ENCODE results near the gene MPHOSPH8.

Gene MPHOSPH8

GRCh38 chr13:19680751-19681150, 47.3 kb downstream of the MPHOSPH8 start:
- no peak overlapping the region for H3K4me3 ChIP-seq (ENCODE audit: low read length)
- no peak for DNase-seq

GRCh38 chr13:19681517-19681916, 48.1 kb downstream of the MPHOSPH8 start:
- H3K4me2 ChIP-seq (ENCODE audit: low read depth, low read length), result no peak overlapping the region

More at GRCh38 chr13:19680751-19681150, 47.3 kb downstream of the MPHOSPH8 start:
- Histone ChIP-seq H3K9me3 (replicated peaks; ENCODE audit: insufficient read depth, low read length) (no peaks in the 10 kb centered on the region), H3K79me2 (ENCODE audit: low read length) (no peaks in the 10 kb centered on the region), H3K4me2 (ENCODE audit: low read depth, low read length) (no peak overlapping the region), H4K20me1 (ENCODE audit: insufficient read depth, low read length) (no peaks in the 10 kb centered on the region), H3F3A (ENCODE audit: insufficient read depth, low read length) (peaks cover 5% of the 10 kb centered on the region; the same call in 1 of the 2 replicates), H3K9ac (ENCODE audit: low read length) (no peak overlapping the region), H3K9me2 (replicated peaks; ENCODE audit: insufficient read depth, low read length) (no peaks in the 10 kb centered on the region), H2AFZ (ENCODE audit: low read length) (no peak overlapping the region), H3K27ac (ENCODE audit: low read length) (no peak overlapping the region), H3K27me3 (replicated peaks; ENCODE audit: insufficient read depth, low read length) (no peaks in the 10 kb centered on the region), H3K36me3 (replicated peaks; ENCODE audit: insufficient read depth, low read length) (no peaks in the 10 kb centered on the region), H3K4me1 (ENCODE audit: low read length) (peaks cover 2% of the 10 kb centered on the region; the same call in 1 of the 2 replicates)
- TF ChIP-seq EZH2phosphoT487 (IDR thresholded peaks at IDR 0.05; ENCODE audit: low read length), result no peak
- no peak for TF ChIP-seq CTCF (IDR thresholded peaks at IDR 0.05; ENCODE audit: low read length)
- no peak for TF ChIP-seq EZH2 (optimal IDR thresholded peaks at IDR 0.05; ENCODE audit: low read depth, low read length)

GRCh38 chr13:19685034-19685433, 51.6 kb downstream of the MPHOSPH8 start:
- H3K27ac ChIP-seq (ENCODE audit: low read length), result no peak overlapping the region
- no peak for DNase-seq
- H3K4me2 ChIP-seq (ENCODE audit: low read depth, low read length), result no peak overlapping the region

More at GRCh38 chr13:19681517-19681916, 48.1 kb downstream of the MPHOSPH8 start:
- no peaks in the 10 kb centered on the region for H4K20me1 ChIP-seq (ENCODE audit: insufficient read depth, low read length)
- H3K36me3 ChIP-seq (replicated peaks; ENCODE audit: insufficient read depth, low read length), result no peaks in the 10 kb centered on the region
- peaks cover 5% of the 10 kb centered on the region; the same call in 1 of the 2 replicates for H3F3A ChIP-seq (ENCODE audit: insufficient read depth, low read length)
- H2AFZ ChIP-seq (ENCODE audit: low read length), result no peak overlapping the region
- no peaks in the 10 kb centered on the region for H3K9me2 ChIP-seq (replicated peaks; ENCODE audit: insufficient read depth, low read length)
- peak overlapping the region; percentile 10; the same call in 1 of the 2 replicates for H3K27ac ChIP-seq (ENCODE audit: low read length)
- H3K4me1 ChIP-seq (ENCODE audit: low read length), result peaks cover 2% of the 10 kb centered on the region; the same call in 1 of the 2 replicates
- no peak overlapping the region for H3K9ac ChIP-seq (ENCODE audit: low read length)
- H3K9me3 ChIP-seq (replicated peaks; ENCODE audit: insufficient read depth, low read length), result no peaks in the 10 kb centered on the region
- TF ChIP-seq EZH2 (optimal IDR thresholded peaks at IDR 0.05; ENCODE audit: low read depth, low read length) (no peak), CTCF (IDR thresholded peaks at IDR 0.05; ENCODE audit: low read length) (no peak), EZH2phosphoT487 (IDR thresholded peaks at IDR 0.05; ENCODE audit: low read length) (no peak)
- no peak overlapping the region for H3K4me3 ChIP-seq (ENCODE audit: low read length)
- no peaks in the 10 kb centered on the region for H3K27me3 ChIP-seq (replicated peaks; ENCODE audit: insufficient read depth, low read length)
- DNase-seq, result peak; percentile 69
- no peaks in the 10 kb centered on the region for H3K79me2 ChIP-seq (ENCODE audit: low read length)

More at GRCh38 chr13:19685034-19685433, 51.6 kb downstream of the MPHOSPH8 start:
- Histone ChIP-seq H3K79me2 (ENCODE audit: low read length) (no peaks in the 10 kb centered on the region), H3K9me2 (replicated peaks; ENCODE audit: insufficient read depth, low read length) (no peaks in the 10 kb centered on the region), H3K4me1 (ENCODE audit: low read length) (peaks cover 2% of the 10 kb centered on the region; the same call in 1 of the 2 replicates), H3K4me3 (ENCODE audit: low read length) (no peak overlapping the region), H3K36me3 (replicated peaks; ENCODE audit: insufficient read depth, low read length) (no peaks in the 10 kb centered on the region), H3F3A (ENCODE audit: insufficient read depth, low read length) (peaks cover 5% of the 10 kb centered on the region; the same call in 1 of the 2 replicates), H3K9me3 (replicated peaks; ENCODE audit: insufficient read depth, low read length) (no peaks in the 10 kb centered on the region), H4K20me1 (ENCODE audit: insufficient read depth, low read length) (no peaks in the 10 kb centered on the region), H3K27me3 (replicated peaks; ENCODE audit: insufficient read depth, low read length) (no peaks in the 10 kb centered on the region), H3K9ac (ENCODE audit: low read length) (no peak overlapping the region), H2AFZ (ENCODE audit: low read length) (no peak overlapping the region)
- no peak for TF ChIP-seq EZH2 (optimal IDR thresholded peaks at IDR 0.05; ENCODE audit: low read depth, low read length)
- no peak for TF ChIP-seq CTCF (IDR thresholded peaks at IDR 0.05; ENCODE audit: low read length)
- no peak for TF ChIP-seq EZH2phosphoT487 (IDR thresholded peaks at IDR 0.05; ENCODE audit: low read length)

All from MM.1S (cell line).